GM12892 (cell line): ENCODE results near the gene CNTNAP2.

ENCODE experiments used
- POLR2A ChIP-seq: IDR thresholded peaks from 2 replicates; pipeline ENCODE4 v1.6.1; 2011; ENCODE audit warnings: low read depth, low read length, control low read depth
- POLR2AphosphoS5 ChIP-seq: IDR thresholded peaks from 2 replicates; pipeline ENCODE4 v1.6.1; 2011; ENCODE audit warnings: low read depth, low read length, control low read depth
- TAF1 ChIP-seq: IDR thresholded peaks from 2 replicates; pipeline ENCODE4 v1.6.1; 2011; ENCODE audit warnings: low read depth, mild to moderate bottlenecking, control low read depth, low read length, borderline replicate concordance

- TF ChIP-seq POLR2A (no peak), POLR2AphosphoS5 (no peak), TAF1 (no peak)
These were observed 85.3 kb downstream of the CNTNAP2 start for GRCh38 chr7:146201945-146202344.
